ENCODE data around the gene OR6Y1. TPM values are rescaled to one million over a fixed set of nuclear protein-coding genes. Genes with fewer than 3 reads are reported as not detected.

Gene OR6Y1
- total and polyA plus RNA-seq, 4 donors, result not detected

GRCh38 chr1:158559696-158560095, 5.5 kb upstream of the OR6Y1 start:
- WGBS (ENCODE audit: insufficient coverage), result no CpG with 5 or more reads among the region's 1 CpG
- Histone ChIP-seq H3K27ac (ENCODE audit: low read depth, low read length) (no peak overlapping the region), H3K4me1 (ENCODE audit: control insufficient read depth, insufficient read depth, low read length) (no peaks in the 10 kb centered on the region), H3K4me3 (ENCODE audit: low read depth, low read length) (no peak overlapping the region), H3K9me3 (ENCODE audit: control insufficient read depth, insufficient read depth, low read length) (no peaks in the 10 kb centered on the region), H3K27me3 (ENCODE audit: control insufficient read depth, insufficient read depth, low read length) (no peaks in the 10 kb centered on the region), H3K36me3 (ENCODE audit: control insufficient read depth, insufficient read depth, low read length) (no peaks in the 10 kb centered on the region)
- DNase-seq (ENCODE audit: low read depth in 4 of 6, low spot score in 6 of 6), result no peak

- Histone ChIP-seq H3K9me3 (ENCODE audit: control insufficient read depth, insufficient read depth, low read length) (no peaks in the 10 kb centered on the region), H3K36me3 (ENCODE audit: control insufficient read depth, insufficient read depth, low read length) (no peaks in the 10 kb centered on the region), H3K4me1 (ENCODE audit: control insufficient read depth, insufficient read depth, low read length) (no peaks in the 10 kb centered on the region), H3K27ac (ENCODE audit: low read depth, low read length) (no peak overlapping the region), H3K27me3 (ENCODE audit: control insufficient read depth, insufficient read depth, low read length) (no peaks in the 10 kb centered on the region), H3K4me3 (ENCODE audit: low read depth, low read length) (no peak overlapping the region)
- 80% methylated on average over 1 of the region's 1 CpG for WGBS (ENCODE audit: insufficient coverage)
- DNase-seq (ENCODE audit: low read depth in 4 of 6, low spot score in 6 of 6), result no peak
Measured at GRCh38 chr1:158552296-158552695, 1.9 kb downstream of the OR6Y1 start.

GRCh38 chr1:158547533-158547932, 6.7 kb downstream of the OR6Y1 start:
- Histone ChIP-seq H3K4me3 (ENCODE audit: low read depth, low read length) (no peak overlapping the region), H3K27me3 (ENCODE audit: control insufficient read depth, insufficient read depth, low read length) (no peaks in the 10 kb centered on the region)
- 94% methylated on average over 2 of the region's 2 CpGs for WGBS (ENCODE audit: insufficient coverage)

GRCh38 chr1:158537609-158538008, 16.6 kb downstream of the OR6Y1 start:
- DNase-seq (ENCODE audit: low read depth in 4 of 6, low spot score in 6 of 6), result no peak
- WGBS (ENCODE audit: insufficient coverage), result no CpG with 5 or more reads among the region's 2 CpGs
- Histone ChIP-seq H3K27me3 (ENCODE audit: control insufficient read depth, insufficient read depth, low read length) (no peaks in the 10 kb centered on the region), H3K27ac (ENCODE audit: low read depth, low read length) (no peak overlapping the region), H3K4me3 (ENCODE audit: low read depth, low read length) (no peak overlapping the region), H3K4me1 (ENCODE audit: control insufficient read depth, insufficient read depth, low read length) (no peaks in the 10 kb centered on the region), H3K9me3 (ENCODE audit: control insufficient read depth, insufficient read depth, low read length) (no peaks in the 10 kb centered on the region), H3K36me3 (ENCODE audit: control insufficient read depth, insufficient read depth, low read length) (no peaks in the 10 kb centered on the region)

More at GRCh38 chr1:158547533-158547932, 6.7 kb downstream of the OR6Y1 start:
- Histone ChIP-seq H3K27ac (ENCODE audit: low read depth, low read length) (no peak overlapping the region), H3K9me3 (ENCODE audit: control insufficient read depth, insufficient read depth, low read length) (no peaks in the 10 kb centered on the region), H3K4me1 (ENCODE audit: control insufficient read depth, insufficient read depth, low read length) (no peaks in the 10 kb centered on the region), H3K36me3 (ENCODE audit: control insufficient read depth, insufficient read depth, low read length) (no peaks in the 10 kb centered on the region)
- DNase-seq (ENCODE audit: low read depth in 4 of 6, low spot score in 6 of 6), result no peak

- DNase-seq (ENCODE audit: low read depth in 4 of 6, low spot score in 6 of 6), result no peak
- no peak overlapping the region for H3K27ac ChIP-seq (ENCODE audit: low read depth, low read length)
- no peaks in the 10 kb centered on the region for H3K9me3 ChIP-seq (ENCODE audit: control insufficient read depth, insufficient read depth, low read length)
- no peaks in the 10 kb centered on the region for H3K4me1 ChIP-seq (ENCODE audit: control insufficient read depth, insufficient read depth, low read length)
- no peaks in the 10 kb centered on the region for H3K27me3 ChIP-seq (ENCODE audit: control insufficient read depth, insufficient read depth, low read length)
- no peak overlapping the region for H3K4me3 ChIP-seq (ENCODE audit: low read depth, low read length)
- H3K36me3 ChIP-seq (ENCODE audit: control insufficient read depth, insufficient read depth, low read length), result no peaks in the 10 kb centered on the region
- 51% methylated on average over 2 of the region's 5 CpGs for WGBS (ENCODE audit: insufficient coverage)
Measured at GRCh38 chr1:158534496-158534895, 19.7 kb downstream of the OR6Y1 start.

- Histone ChIP-seq H3K27me3 (ENCODE audit: control insufficient read depth, insufficient read depth, low read length) (no peaks in the 10 kb centered on the region), H3K4me1 (ENCODE audit: control insufficient read depth, insufficient read depth, low read length) (no peaks in the 10 kb centered on the region), H3K4me3 (ENCODE audit: low read depth, low read length) (no peak overlapping the region), H3K9me3 (ENCODE audit: control insufficient read depth, insufficient read depth, low read length) (no peaks in the 10 kb centered on the region), H3K36me3 (ENCODE audit: control insufficient read depth, insufficient read depth, low read length) (no peaks in the 10 kb centered on the region), H3K27ac (ENCODE audit: low read depth, low read length) (no peak overlapping the region)
- peak in 2 of 6 donors; percentile 2 to 32 for DNase-seq (ENCODE audit: low read depth in 4 of 6, low spot score in 6 of 6)
- no CpG with 5 or more reads among the region's 2 CpGs for WGBS (ENCODE audit: insufficient coverage)
Measured at GRCh38 chr1:158527190-158527815, 26.9 kb downstream of the OR6Y1 start.

- DNase-seq (ENCODE audit: low read depth in 4 of 6, low spot score in 6 of 6), result no peak
- Histone ChIP-seq H3K4me1 (ENCODE audit: control insufficient read depth, insufficient read depth, low read length) (no peaks in the 10 kb centered on the region), H3K9me3 (ENCODE audit: control insufficient read depth, insufficient read depth, low read length) (no peaks in the 10 kb centered on the region), H3K27ac (ENCODE audit: low read depth, low read length) (no peak overlapping the region), H3K36me3 (ENCODE audit: control insufficient read depth, insufficient read depth, low read length) (no peaks in the 10 kb centered on the region), H3K27me3 (ENCODE audit: control insufficient read depth, insufficient read depth, low read length) (no peaks in the 10 kb centered on the region), H3K4me3 (ENCODE audit: low read depth, low read length) (no peak overlapping the region)
- 100% methylated on average over 1 of the region's 2 CpGs for WGBS (ENCODE audit: insufficient coverage)
Measured at GRCh38 chr1:158521666-158522058, 32.5 kb downstream of the OR6Y1 start.

DNA sequence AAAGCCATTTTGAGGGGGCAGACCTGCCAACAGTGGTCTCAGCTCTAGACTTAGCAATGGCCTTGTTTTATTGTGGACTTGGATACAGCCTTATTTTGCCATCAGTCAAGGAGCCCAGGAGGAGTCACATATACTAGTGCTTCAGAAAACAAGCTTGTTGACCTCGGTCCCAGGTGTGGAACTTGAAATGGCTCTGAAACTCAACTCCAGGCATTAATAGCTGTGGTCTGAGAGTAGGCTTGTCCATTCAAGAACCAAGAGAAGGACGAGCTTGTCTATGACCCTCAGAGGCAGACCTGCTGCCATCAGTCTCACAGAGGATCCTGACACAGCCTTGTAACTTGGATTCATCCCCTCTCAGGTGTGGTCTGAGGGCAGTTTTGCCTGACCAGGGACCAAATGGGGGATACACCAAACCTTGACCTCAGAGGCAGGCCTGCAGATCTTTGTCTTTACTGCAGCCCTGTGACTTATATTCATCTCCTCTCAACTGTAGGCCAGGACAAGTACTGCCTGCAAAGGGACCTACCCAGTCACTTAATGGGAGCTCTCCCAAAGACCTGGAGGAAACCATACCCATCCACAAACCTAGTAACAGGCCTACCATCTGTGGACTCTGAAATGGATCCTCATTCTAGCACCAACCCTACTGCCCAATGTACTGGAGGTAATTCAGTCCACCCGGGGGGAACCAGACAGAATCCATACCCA, 33.1 kb downstream of the OR6Y1 start:
- no peak overlapping the region for H3K4me3 ChIP-seq (ENCODE audit: low read depth, low read length)
- no peaks in the 10 kb centered on the region for H3K36me3 ChIP-seq (ENCODE audit: control insufficient read depth, insufficient read depth, low read length)
- 89% methylated on average over 3 of the region's 3 CpGs for WGBS (ENCODE audit: insufficient coverage)
- H3K9me3 ChIP-seq (ENCODE audit: control insufficient read depth, insufficient read depth, low read length), result no peaks in the 10 kb centered on the region
- no peaks in the 10 kb centered on the region for H3K27me3 ChIP-seq (ENCODE audit: control insufficient read depth, insufficient read depth, low read length)
- no peaks in the 10 kb centered on the region for H3K4me1 ChIP-seq (ENCODE audit: control insufficient read depth, insufficient read depth, low read length)
- H3K27ac ChIP-seq (ENCODE audit: low read depth, low read length), result no peak overlapping the region
- DNase-seq (ENCODE audit: low read depth in 4 of 6, low spot score in 6 of 6), result no peak

- Histone ChIP-seq H3K36me3 (ENCODE audit: control insufficient read depth, insufficient read depth, low read length) (no peaks in the 10 kb centered on the region), H3K9me3 (ENCODE audit: control insufficient read depth, insufficient read depth, low read length) (no peaks in the 10 kb centered on the region), H3K4me1 (ENCODE audit: control insufficient read depth, insufficient read depth, low read length) (no peaks in the 10 kb centered on the region), H3K4me3 (ENCODE audit: low read depth, low read length) (no peak overlapping the region), H3K27ac (ENCODE audit: low read depth, low read length) (no peak overlapping the region), H3K27me3 (ENCODE audit: control insufficient read depth, insufficient read depth, low read length) (no peaks in the 10 kb centered on the region)
- WGBS (ENCODE audit: insufficient coverage), result no CpG with 5 or more reads among the region's 1 CpG
- DNase-seq (ENCODE audit: low read depth in 4 of 6, low spot score in 6 of 6), result no peak
Measured at GRCh38 chr1:158520021-158520420, 34.2 kb downstream of the OR6Y1 start.

- no peaks in the 10 kb centered on the region for H3K36me3 ChIP-seq (ENCODE audit: control insufficient read depth, insufficient read depth, low read length)
- no peak overlapping the region for H3K4me3 ChIP-seq (ENCODE audit: low read depth, low read length)
- H3K9me3 ChIP-seq (ENCODE audit: control insufficient read depth, insufficient read depth, low read length), result no peaks in the 10 kb centered on the region
- no peaks in the 10 kb centered on the region for H3K4me1 ChIP-seq (ENCODE audit: control insufficient read depth, insufficient read depth, low read length)
- no peak overlapping the region for H3K27ac ChIP-seq (ENCODE audit: low read depth, low read length)
- no peaks in the 10 kb centered on the region for H3K27me3 ChIP-seq (ENCODE audit: control insufficient read depth, insufficient read depth, low read length)
- no peak for DNase-seq (ENCODE audit: low read depth in 4 of 6, low spot score in 6 of 6)
Measured at GRCh38 chr1:158516966-158517365, 37.2 kb downstream of the OR6Y1 start.

Measured in spinal cord (tissue), 10 donors.